Spleen (tissue), 11 donors: ENCODE data around the gene CLN5. TPM values are rescaled to one million over a fixed set of nuclear protein-coding genes. Genes with fewer than 3 reads are reported as not detected.

Experiments used
- DNase-seq: peaks from one replicate; pipeline ENCODE4 v3.0.0-alpha.2; 2020
- H3K27ac ChIP-seq, 8 donors: fragments of 200-600 bp; sonication (generic) in 7 of 8; 1 replicate in 4 of 8; 2 replicates in 4 of 8; pipeline versions ENCODE4 v1.5.0 to v1.8.0; 2016 to 2021; ENCODE audit warnings: inconsistent platforms in 4 of 8, mild to moderate bottlenecking in 4 of 8, moderate library complexity in 1 of 8
- H3K27me3 ChIP-seq, 7 donors: fragments of 200-600 bp; sonication (generic) in 6 of 7; replicated peaks in 1 of 7; 1 replicate in 4 of 7; 2 replicates in 3 of 7; pipeline versions ENCODE4 v1.5.0 to v1.8.0; 2016 to 2021; ENCODE audit warnings: inconsistent platforms in 3 of 7, mild to moderate bottlenecking in 1 of 7
- H3K36me3 ChIP-seq, 6 donors: fragments of 200-600 bp; sonication (generic) in 5 of 6; 1 replicate in 4 of 6; 2 replicates in 2 of 6; pipeline versions ENCODE4 v1.5.0 to v1.8.0; 2016 to 2021; ENCODE audit warnings: inconsistent platforms in 2 of 6
- H3K4me1 ChIP-seq, 6 donors: fragments of 200-600 bp; sonication (generic) in 5 of 6; 1 replicate in 3 of 6; 2 replicates in 3 of 6; pipeline versions ENCODE4 v1.5.0 to v1.8.0; 2016 to 2021; ENCODE audit warnings: inconsistent platforms in 3 of 6
- H3K4me3 ChIP-seq, 8 donors: fragments of 200-600 bp; sonication (generic) in 7 of 8; 1 replicate in 4 of 8; 2 replicates in 4 of 8; pipeline versions ENCODE4 v1.5.0 to v1.8.0; 2016 to 2021; ENCODE audit warnings: inconsistent platforms in 4 of 8, mild to moderate bottlenecking in 4 of 8, moderate library complexity in 2 of 8
- H3K9me3 ChIP-seq, 8 donors: fragments of 200-600 bp; sonication (generic) in 7 of 8; 1 replicate in 4 of 8; 2 replicates in 4 of 8; pipeline versions ENCODE4 v1.5.0 to v1.8.0; 2016 to 2021; ENCODE audit warnings: inconsistent platforms in 4 of 8
- CTCF ChIP-seq, 11 experiments: fragments of 200-600 bp in 7 of 11; fragments of 450-650 bp in 4 of 11; sonication (generic) in 4 of 11; IDR thresholded peaks in 8 of 11; conservative IDR thresholded peaks in 3 of 11; 1 replicate in 7 of 11; 2 replicates in 4 of 11; pipeline versions ENCODE4 v1.4.0 to v1.8.0; 2016 to 2021; ENCODE audit warnings: antibody characterized with exemption in 11 of 11, inconsistent platforms in 4 of 11, mild to moderate bottlenecking in 1 of 11
- POLR2A ChIP-seq, 3 donors: fragments of 450-650 bp; IDR thresholded peaks; one replicate each; pipeline ENCODE4 v1.5.1; 2017; ENCODE audit warnings: antibody characterized with exemption in 3 of 3, mild to moderate bottlenecking in 1 of 3
- POLR2AphosphoS5 ChIP-seq, 3 donors: sonication (generic); formaldehyde crosslinking; IDR thresholded peaks; one replicate each; pipeline ENCODE4 v1.5.1; 2017; ENCODE audit warnings: antibody characterized with exemption in 3 of 3
- WGBS, 5 donors: extraction: QIAGEN DNeasy Blood & Tissue Kit in 3 of 5; methylation state at CpG; one replicate each; pipeline versions ENCODE4 v1.1.5 to v1.1.7; 2013 to 2018; 5-methylcytosine and 5-hydroxymethylcytosine counted together
- intact Hi-C: fragments of 100-400 bp; cut with DNase I; formaldehyde crosslinking; loops from one replicate; pipeline ENCODE4 v1.15.0; 2023; ENCODE audit warnings: low total_unique reads
- polyA plus RNA-seq, 3 donors: library from polyadenylated mRNA; stranded (reverse); fragments of 200-250 nt; gene quantifications; one replicate each; pipeline ENCODE4 v1.2.1, GENCODE V29; 2013
- total RNA-seq, 7 donors: library from RNA; depleted of rRNA in 3 of 7; stranded (reverse); fragments of >200 nt in 3 of 7; fragmentation: NEBNext Ultra II Directional in 4 of 7; extraction: Animal tissue kit (Norgen Biotek cat#: 25700) in 4 of 7; gene quantifications; one replicate each; pipeline versions ENCODE4 v1.1.0 to v1.2.1, GENCODE V29; 2016 to 2021
- donor health status: healthy with polysubstance abuse.
- donor health status: DM: no; HTN: no; CAD: no; lungs with moderate emphysema.
- donor health status: DM: no; HTN: no; CAD: no.
- donor health status: Bipolar disorder and iron deficiency.
- donor health status: healthy.
- donor health status: DM: no; HTN: no; CAD: no.
- donor health status: DM: yes; HTN: yes; CAD: no.

Gene CLN5
- total and polyA plus RNA-seq, 10 donors, result 12.4 to 29.0 (median 20.3) TPM

GRCh38 chr13:77036279-77036678 lies 44.4 kb downstream of the CLN5 start:
- intact Hi-C loops, result no loop called here
- no peak overlapping the region for H3K27ac ChIP-seq

GRCh38 chr13:77038907-77039480 lies 47.1 kb downstream of the CLN5 start:
- Histone ChIP-seq H3K27me3 (no peaks in the 10 kb centered on the region), H3K36me3 (peaks cover 0 to 19% (median 7%) of the 10 kb centered on the region in 6 donors), H3K9me3 (no peaks in the 10 kb centered on the region), H3K27ac (no peak overlapping the region), H3K4me1 (no peaks in the 10 kb centered on the region), H3K4me3 (no peak overlapping the region)
- TF ChIP-seq POLR2A (IDR thresholded peaks at IDR 0.05), result no peak
- TF ChIP-seq CTCF (IDR thresholded peaks at IDR 0.05 in 8 of 11, conservative IDR thresholded peaks at IDR 0.05 in 3 of 11), result no peak
- no peak for TF ChIP-seq POLR2AphosphoS5 (IDR thresholded peaks at IDR 0.05)
- intact Hi-C loops, result no loop called here
- DNase-seq, result no peak
- 39 to 54% (median 47%) methylated on average over 5 of the region's 5 CpGs for WGBS, 5 donors

More at GRCh38 chr13:77036279-77036678, 44.4 kb downstream of the CLN5 start:
- Histone ChIP-seq H3K4me1 (no peaks in the 10 kb centered on the region), H3K4me3 (no peak overlapping the region), H3K27me3 (no peaks in the 10 kb centered on the region), H3K36me3 (no peaks in the 10 kb centered on the region), H3K9me3 (no peaks in the 10 kb centered on the region)
- 68 to 92% (median 81%) methylated on average over 1 of the region's 1 CpG for WGBS, 5 donors
- no peak for TF ChIP-seq CTCF (IDR thresholded peaks at IDR 0.05 in 8 of 11, conservative IDR thresholded peaks at IDR 0.05 in 3 of 11)
- TF ChIP-seq POLR2A (IDR thresholded peaks at IDR 0.05), result no peak
- no peak for TF ChIP-seq POLR2AphosphoS5 (IDR thresholded peaks at IDR 0.05)
- DNase-seq, result no peak

DNA sequence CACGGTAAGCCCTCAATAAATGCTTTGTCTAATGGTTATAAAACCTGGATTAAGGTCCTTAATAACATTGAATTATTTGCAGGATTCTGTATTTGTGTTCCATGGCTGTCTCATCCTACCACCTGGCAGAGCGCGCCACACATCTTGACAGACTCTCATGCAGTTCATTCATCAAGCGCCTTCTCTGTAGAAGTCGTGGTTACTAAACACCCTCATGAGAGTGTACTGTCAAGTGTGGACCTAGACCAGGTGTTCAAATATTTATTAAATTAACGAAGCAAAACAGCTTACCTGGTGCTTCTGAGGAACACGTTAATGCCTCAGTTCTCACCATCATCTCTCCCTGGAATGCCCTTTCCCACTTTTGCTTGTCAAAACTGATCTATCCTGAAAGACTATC lies 48.2 kb downstream of the CLN5 start:
- Histone ChIP-seq H3K27me3 (no peaks in the 10 kb centered on the region), H3K4me1 (no peaks in the 10 kb centered on the region), H3K27ac (no peak overlapping the region), H3K36me3 (peaks cover 0 to 30% (median 14%) of the 10 kb centered on the region in 6 donors), H3K4me3 (no peak overlapping the region), H3K9me3 (no peaks in the 10 kb centered on the region)
- TF ChIP-seq CTCF (IDR thresholded peaks at IDR 0.05 in 8 of 11, conservative IDR thresholded peaks at IDR 0.05 in 3 of 11) (no peak), POLR2A (IDR thresholded peaks at IDR 0.05) (no peak), POLR2AphosphoS5 (IDR thresholded peaks at IDR 0.05) (no peak)
- no peak for DNase-seq
- WGBS, 5 donors, result 90 to 98% (median 96%) methylated on average over 7 of the region's 7 CpGs
- intact Hi-C loops, result no loop called here

- H3K27me3 ChIP-seq, result no peaks in the 10 kb centered on the region
- H3K27ac ChIP-seq, result no peak overlapping the region
- no peaks in the 10 kb centered on the region for H3K4me1 ChIP-seq
- no peak overlapping the region for H3K4me3 ChIP-seq
- intact Hi-C loops, result no loop called here
- no peak for TF ChIP-seq CTCF (IDR thresholded peaks at IDR 0.05 in 8 of 11, conservative IDR thresholded peaks at IDR 0.05 in 3 of 11)
- TF ChIP-seq POLR2AphosphoS5 (IDR thresholded peaks at IDR 0.05), result peak in 2 of 3 donors; percentile 26 to 48
- H3K36me3 ChIP-seq, result peaks cover 0 to 37% (median 21%) of the 10 kb centered on the region in 6 donors
- 82 to 91% (median 88%) methylated on average over 9 of the region's 9 CpGs for WGBS, 5 donors
- DNase-seq, result no peak
- H3K9me3 ChIP-seq, result no peaks in the 10 kb centered on the region
Observed at GRCh38 chr13:77040835-77041234, 49.0 kb downstream of the CLN5 start.
